Central memory CD8-positive, alpha-beta T cell (primary cell): Measurements from ENCODE around the gene E2F3.
A peak's percentile ranks its signal among the peaks of the same experiment; 100 is the strongest.

Source experiments
- ATAC-seq: fragments of 150-1000 bp; cut with Tn5 transposase; replicated peaks from 2 replicates; pipeline ENCODE4 v1.10.0; 2022; ENCODE audit warnings: mild to moderate bottlenecking, moderate FRiP score, moderate number of reproducible peaks; ENCODE audit not compliant: poor library complexity, severe bottlenecking; ENCODE audit errors: extremely low read depth
- DNase-seq, 2 donors: peaks; one replicate each; pipeline ENCODE4 v3.0.0; 2021; ENCODE audit warnings: low spot score in 2 of 2
- H3K27ac Mint-ChIP-seq: one replicate; pipeline ENCODE4 v1.8.0; 2022; ENCODE audit warnings: low read depth, mild to moderate bottlenecking, moderate library complexity, mixed read lengths
- H3K27me3 Mint-ChIP-seq: one replicate; pipeline ENCODE4 v1.8.0; 2022; ENCODE audit warnings: mixed read lengths
- H3K36me3 Mint-ChIP-seq: one replicate; pipeline ENCODE4 v1.8.0; 2022; ENCODE audit warnings: mild to moderate bottlenecking, moderate library complexity, mixed read lengths; ENCODE audit not compliant: insufficient read depth
- H3K4me1 Mint-ChIP-seq: one replicate; pipeline ENCODE4 v1.8.0; 2022; ENCODE audit warnings: mixed read lengths
- H3K4me3 Mint-ChIP-seq: one replicate; pipeline ENCODE4 v1.8.0; 2022; ENCODE audit warnings: mild to moderate bottlenecking, moderate library complexity, mixed read lengths
- H3K9me3 Mint-ChIP-seq: one replicate; pipeline ENCODE4 v1.8.0; 2022; ENCODE audit warnings: mixed read lengths

Gene E2F3

DNA sequence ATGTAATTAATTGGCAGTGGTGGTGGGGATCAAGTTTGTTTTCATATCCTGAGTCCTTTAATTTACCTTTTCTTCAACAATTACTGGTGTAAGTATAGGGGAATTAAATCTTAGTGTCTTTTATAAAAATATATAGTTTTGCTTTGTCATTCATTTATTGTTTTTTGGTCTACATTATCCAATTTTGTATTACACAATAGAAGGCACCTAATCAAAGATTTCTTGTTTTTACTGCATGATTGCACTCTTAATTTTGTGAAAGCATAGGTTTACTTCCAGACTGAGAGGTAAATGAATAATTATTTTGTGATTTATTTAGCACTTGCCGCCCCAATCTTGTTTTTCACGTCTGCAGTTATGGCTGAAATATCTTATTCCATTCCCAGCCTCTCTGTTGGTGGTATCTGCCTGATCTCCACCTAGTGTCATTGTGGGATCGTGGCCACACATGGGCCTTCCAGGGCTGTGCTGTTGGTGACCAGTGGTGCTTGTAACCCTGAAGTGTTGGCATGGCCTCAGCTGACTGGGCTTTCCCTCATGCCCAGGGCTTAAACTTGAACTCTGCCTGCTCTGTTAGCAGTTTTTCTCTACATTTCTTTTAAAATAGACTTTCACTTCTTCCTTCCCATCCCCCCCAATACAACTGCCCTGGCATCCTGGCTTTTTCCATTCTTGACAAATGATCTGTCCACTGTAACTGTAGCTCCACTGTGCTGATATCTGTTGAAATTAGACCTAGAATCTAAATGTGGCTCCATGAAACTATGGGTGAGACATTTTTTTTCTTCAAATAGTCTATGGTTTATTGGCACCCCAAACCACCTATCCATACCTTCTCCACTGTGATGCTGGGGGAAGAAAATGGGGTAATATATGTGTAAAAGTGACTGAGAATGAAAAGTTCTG, 24.8 kb downstream of the E2F3 start:
- no peak for ATAC-seq
- H3K36me3 Mint-ChIP-seq: peaks cover 9% of the 10 kb centered on the region
- peaks cover 58% of the 10 kb centered on the region for H3K4me1 Mint-ChIP-seq
- H3K27me3 Mint-ChIP-seq: no peaks in the 10 kb centered on the region
- no peak overlapping the region for H3K4me3 Mint-ChIP-seq
- H3K9me3 Mint-ChIP-seq: no peaks in the 10 kb centered on the region
- no peak for DNase-seq
- H3K27ac Mint-ChIP-seq: no peak overlapping the region

GRCh38 chr6:20427856-20428255, 26.2 kb downstream of the E2F3 start:
- Mint-ChIP-seq H3K9me3 (no peaks in the 10 kb centered on the region), H3K27me3 (no peaks in the 10 kb centered on the region), H3K4me1 (peaks cover 60% of the 10 kb centered on the region), H3K4me3 (no peak overlapping the region), H3K36me3 (peaks cover 10% of the 10 kb centered on the region), H3K27ac (no peak overlapping the region)
- ATAC-seq (no peak), DNase-seq (no peak)

- no peaks in the 10 kb centered on the region for H3K9me3 Mint-ChIP-seq
- no peaks in the 10 kb centered on the region for H3K27me3 Mint-ChIP-seq
- H3K36me3 Mint-ChIP-seq: peaks cover 9% of the 10 kb centered on the region
- DNase-seq: no peak
- ATAC-seq: no peak
- peak overlapping the region; percentile 44 for H3K27ac Mint-ChIP-seq
- peaks cover 59% of the 10 kb centered on the region for H3K4me1 Mint-ChIP-seq
- no peak overlapping the region for H3K4me3 Mint-ChIP-seq
Measured at GRCh38 chr6:20432692-20433091, 31.0 kb downstream of the E2F3 start.

- peak overlapping the region; percentile 44 for H3K27ac Mint-ChIP-seq
- DNase-seq (no peak), ATAC-seq (no peak)
- H3K4me1 Mint-ChIP-seq: peaks cover 63% of the 10 kb centered on the region
- H3K36me3 Mint-ChIP-seq: peaks cover 10% of the 10 kb centered on the region
- H3K27me3 Mint-ChIP-seq: no peaks in the 10 kb centered on the region
- no peak overlapping the region for H3K4me3 Mint-ChIP-seq
- H3K9me3 Mint-ChIP-seq: no peaks in the 10 kb centered on the region
Measured at GRCh38 chr6:20433321-20433720, 31.6 kb downstream of the E2F3 start.

DNA sequence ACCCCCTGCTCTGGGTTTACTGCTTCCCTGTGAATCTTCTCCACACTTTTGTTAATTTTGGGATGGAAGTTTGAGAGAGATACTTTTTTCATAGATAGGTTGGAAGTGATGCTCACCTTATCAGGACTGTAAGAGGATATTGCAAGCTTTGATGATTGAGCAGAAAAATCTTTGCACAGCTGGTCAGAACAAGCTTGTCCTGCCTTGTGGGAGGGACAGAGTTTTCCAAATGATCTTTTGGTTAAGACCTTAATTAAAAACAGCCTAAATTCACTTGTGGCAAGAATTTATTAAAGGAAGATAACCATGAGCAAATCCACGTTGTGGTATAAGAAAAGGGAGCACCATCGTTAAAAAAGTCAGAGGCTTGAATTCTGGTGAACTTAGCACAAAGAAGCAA, 32.2 kb downstream of the E2F3 start:
- H3K4me1 Mint-ChIP-seq: peaks cover 61% of the 10 kb centered on the region
- H3K9me3 Mint-ChIP-seq: no peaks in the 10 kb centered on the region
- no peak for ATAC-seq
- H3K27me3 Mint-ChIP-seq: no peaks in the 10 kb centered on the region
- H3K27ac Mint-ChIP-seq: peak overlapping the region; percentile 44
- H3K36me3 Mint-ChIP-seq: peaks cover 13% of the 10 kb centered on the region
- no peak for DNase-seq
- H3K4me3 Mint-ChIP-seq: no peak overlapping the region

DNA sequence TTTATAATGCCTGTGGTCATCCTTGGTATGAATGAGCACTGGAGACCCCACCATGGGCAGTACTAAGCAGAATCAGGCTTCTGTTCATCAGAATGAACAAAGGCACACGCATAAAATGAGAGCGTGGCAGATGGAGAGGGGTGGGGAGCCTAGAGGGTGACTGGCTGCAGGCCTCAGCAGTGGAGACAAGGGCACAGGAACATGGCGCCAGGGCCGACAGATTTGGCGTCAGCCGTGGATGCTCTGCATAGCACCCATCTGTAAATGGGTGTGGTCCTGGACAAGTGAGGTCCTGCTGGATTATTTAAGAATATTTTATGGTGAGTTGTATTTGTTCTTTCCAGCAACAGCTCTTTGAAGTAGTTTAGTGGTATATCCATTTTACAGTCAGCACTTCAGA, 33.1 kb downstream of the E2F3 start:
- Mint-ChIP-seq H3K36me3 (peaks cover 15% of the 10 kb centered on the region), H3K27me3 (no peaks in the 10 kb centered on the region), H3K4me3 (no peak overlapping the region), H3K9me3 (no peaks in the 10 kb centered on the region), H3K27ac (no peak overlapping the region), H3K4me1 (peaks cover 61% of the 10 kb centered on the region)
- ATAC-seq: no peak
- DNase-seq: no peak

DNA sequence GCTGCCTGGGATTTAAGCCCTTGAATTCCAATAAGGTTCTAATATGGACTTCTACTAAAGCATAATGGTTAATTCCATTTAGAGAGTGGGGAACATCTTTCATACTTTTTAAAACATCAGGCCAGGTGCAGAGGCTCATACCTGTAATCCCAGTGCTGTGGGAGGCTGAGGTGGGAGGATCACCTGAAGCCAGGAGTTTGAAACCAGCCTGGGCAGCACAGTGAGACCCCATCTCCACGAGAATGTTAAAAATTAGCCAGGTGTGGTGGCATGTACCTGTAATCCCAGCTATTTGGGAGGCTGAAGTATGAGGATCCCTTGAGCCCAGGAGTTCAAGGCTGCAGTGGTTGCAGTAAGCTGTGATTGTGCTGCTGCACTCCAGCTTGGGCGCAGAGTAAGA, 35.0 kb downstream of the E2F3 start:
- Mint-ChIP-seq H3K4me1 (peaks cover 72% of the 10 kb centered on the region), H3K27ac (no peak overlapping the region), H3K36me3 (peaks cover 21% of the 10 kb centered on the region), H3K27me3 (no peaks in the 10 kb centered on the region), H3K4me3 (no peak overlapping the region), H3K9me3 (no peaks in the 10 kb centered on the region)
- DNase-seq (no peak), ATAC-seq (no peak)

DNA sequence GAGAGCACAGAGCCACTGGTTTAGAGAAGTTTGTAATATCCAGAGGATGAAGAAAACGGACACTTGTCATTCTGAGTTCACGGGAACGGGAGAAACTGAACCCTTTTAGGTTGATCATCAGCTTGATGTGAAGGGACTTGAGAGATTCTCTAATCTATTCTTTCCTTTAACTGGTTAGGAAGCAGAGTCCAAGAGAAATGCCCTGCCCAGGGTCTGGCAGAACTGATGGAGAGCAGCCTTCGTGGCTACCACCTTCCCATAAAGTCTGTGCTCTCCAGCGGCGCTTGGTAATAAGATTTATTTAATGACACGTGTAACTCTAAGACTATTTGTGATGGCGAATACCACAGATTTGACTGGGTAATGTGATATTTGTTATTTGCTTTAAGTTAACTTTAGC, 36.0 kb downstream of the E2F3 start:
- Mint-ChIP-seq H3K36me3 (peaks cover 22% of the 10 kb centered on the region), H3K4me3 (no peak overlapping the region), H3K27ac (no peak overlapping the region), H3K27me3 (no peaks in the 10 kb centered on the region), H3K4me1 (peaks cover 69% of the 10 kb centered on the region), H3K9me3 (no peaks in the 10 kb centered on the region)
- ATAC-seq (no peak), DNase-seq (no peak)

- ATAC-seq (no peak), DNase-seq (no peak)
- H3K27me3 Mint-ChIP-seq: no peaks in the 10 kb centered on the region
- H3K9me3 Mint-ChIP-seq: no peaks in the 10 kb centered on the region
- H3K4me3 Mint-ChIP-seq: no peak overlapping the region
- peaks cover 22% of the 10 kb centered on the region for H3K36me3 Mint-ChIP-seq
- H3K27ac Mint-ChIP-seq: no peak overlapping the region
- peaks cover 63% of the 10 kb centered on the region for H3K4me1 Mint-ChIP-seq
Measured at GRCh38 chr6:20438462-20439070, 36.9 kb downstream of the E2F3 start.

- Mint-ChIP-seq H3K27me3 (no peaks in the 10 kb centered on the region), H3K36me3 (peaks cover 24% of the 10 kb centered on the region)
- DNase-seq: no peak
Measured at GRCh38 chr6:20439558-20439957, 37.9 kb downstream of the E2F3 start.

GRCh38 chr6:20440296-20440695, 38.6 kb downstream of the E2F3 start:
- Mint-ChIP-seq H3K4me3 (no peak overlapping the region), H3K4me1 (peaks cover 58% of the 10 kb centered on the region), H3K36me3 (peaks cover 24% of the 10 kb centered on the region), H3K27me3 (no peaks in the 10 kb centered on the region), H3K9me3 (no peaks in the 10 kb centered on the region), H3K27ac (peak overlapping the region; percentile 57)
- DNase-seq (no peak), ATAC-seq (no peak)

More at GRCh38 chr6:20439558-20439957, 37.9 kb downstream of the E2F3 start:
- H3K27ac Mint-ChIP-seq: no peak overlapping the region
- no peaks in the 10 kb centered on the region for H3K9me3 Mint-ChIP-seq
- no peak overlapping the region for H3K4me3 Mint-ChIP-seq
- H3K4me1 Mint-ChIP-seq: peaks cover 60% of the 10 kb centered on the region
- ATAC-seq: no peak

- Mint-ChIP-seq H3K27ac (no peak overlapping the region), H3K4me3 (no peak overlapping the region), H3K4me1 (peaks cover 55% of the 10 kb centered on the region), H3K36me3 (peaks cover 21% of the 10 kb centered on the region), H3K9me3 (no peaks in the 10 kb centered on the region), H3K27me3 (no peaks in the 10 kb centered on the region)
- no peak for ATAC-seq
- DNase-seq: no peak
Measured at GRCh38 chr6:20441236-20441635, 39.6 kb downstream of the E2F3 start.

DNA sequence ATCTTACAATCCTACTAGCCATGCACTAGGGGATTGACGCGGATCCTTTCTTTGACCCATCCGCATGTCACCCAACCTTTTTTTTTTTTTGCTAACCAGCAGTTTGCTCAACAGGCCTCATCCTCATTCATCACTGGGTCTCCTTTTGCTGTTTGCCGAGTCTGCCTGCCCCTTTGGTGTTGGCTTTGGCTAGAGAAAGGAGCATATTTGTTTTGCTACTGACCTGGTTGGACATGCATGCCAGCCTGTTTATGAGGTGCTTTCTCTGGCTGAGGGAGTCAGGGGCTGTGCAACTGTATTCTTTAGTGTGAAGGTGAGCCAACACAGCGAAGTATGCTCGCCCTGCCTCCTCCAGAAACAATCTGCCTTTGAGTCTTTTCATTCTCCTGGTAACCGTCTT, 40.2 kb downstream of the E2F3 start:
- Mint-ChIP-seq H3K27ac (no peak overlapping the region), H3K4me1 (peaks cover 53% of the 10 kb centered on the region), H3K27me3 (no peaks in the 10 kb centered on the region), H3K4me3 (no peak overlapping the region), H3K36me3 (peaks cover 21% of the 10 kb centered on the region), H3K9me3 (no peaks in the 10 kb centered on the region)
- ATAC-seq: no peak
- no peak for DNase-seq
